Esophagus muscularis mucosa (tissue), 4 donors: Measurements from ENCODE around the gene NTRK1. TPM values are rescaled to one million over a fixed set of nuclear protein-coding genes. Genes with fewer than 3 reads are reported as not detected.

Experiments used
- DNase-seq: peaks from one replicate; pipeline ENCODE4 v3.0.0-alpha.2; 2017; ENCODE audit errors: extremely low spot score
- H3K27ac ChIP-seq, 4 donors: fragments of 200-600 bp; sonication (generic); replicated peaks in 1 of 4; 1 replicate in 3 of 4; 2 replicates in 1 of 4; pipeline ENCODE4 v1.5.1; 2016 to 2019; ENCODE audit warnings: mild to moderate bottlenecking in 1 of 4
- H3K27me3 ChIP-seq, 4 donors: fragments of 200-600 bp; sonication (generic); one replicate each; pipeline versions ENCODE4 v1.5.1 to v1.6.0; 2016 to 2019
- H3K36me3 ChIP-seq, 4 donors: fragments of 200-600 bp; sonication (generic); one replicate each; pipeline ENCODE4 v1.5.1; 2016 to 2019
- H3K4me1 ChIP-seq, 4 donors: fragments of 200-600 bp; sonication (generic); one replicate each; pipeline ENCODE4 v1.5.1; 2016 to 2019
- H3K4me3 ChIP-seq, 4 donors: fragments of 200-600 bp; sonication (generic); 1 replicate in 2 of 4; 2 replicates in 2 of 4; pipeline ENCODE4 v1.5.1; 2016 to 2019; ENCODE audit warnings: mild to moderate bottlenecking in 4 of 4, moderate library complexity in 1 of 4
- H3K9me3 ChIP-seq, 4 donors: fragments of 200-600 bp; sonication (generic); 1 replicate in 3 of 4; 2 replicates in 1 of 4; pipeline ENCODE4 v1.5.1; 2016 to 2019
- CTCF ChIP-seq, 3 experiments: fragments of 200-600 bp in 2 of 3; fragments of 450-650 bp in 1 of 3; sonication (generic) in 2 of 3; IDR thresholded peaks; one replicate each; pipeline ENCODE4 v1.5.1; 2017 to 2019; ENCODE audit warnings: antibody characterized with exemption in 3 of 3, mild to moderate bottlenecking in 2 of 3, moderate library complexity in 1 of 3
- EP300 ChIP-seq: sonication (generic); formaldehyde crosslinking; IDR thresholded peaks from one replicate; pipeline ENCODE4 v1.6.1; 2017; ENCODE audit warnings: antibody characterized with exemption
- POLR2A ChIP-seq: fragments of 450-650 bp; IDR thresholded peaks from one replicate; pipeline ENCODE4 v1.6.1; 2017; ENCODE audit warnings: antibody characterized with exemption, moderate library complexity, mild to moderate bottlenecking, low read depth
- POLR2AphosphoS5 ChIP-seq, 2 donors: sonication (generic); formaldehyde crosslinking; IDR thresholded peaks; one replicate each; pipeline ENCODE4 v1.6.1; 2017; ENCODE audit warnings: antibody characterized with exemption in 2 of 2
- WGBS: methylation state at CpG from one replicate; pipeline ENCODE4 v1.1.5; 2018; 5-methylcytosine and 5-hydroxymethylcytosine counted together
- intact Hi-C: fragments of 100-400 bp; cut with DNase I; formaldehyde crosslinking; loops from one replicate; pipeline ENCODE4 v1.15.1; 2023
- total RNA-seq, 4 donors: library from RNA; depleted of rRNA; stranded (reverse); fragments of >200 nt; gene quantifications; one replicate each; pipeline versions ENCODE4 v1.1.0 to v1.2.1, GENCODE V29; 2016

NTRK1 gene
- total RNA-seq, 4 donors from 2014 or later, result 0.58 to 2.5 (median 1.8) TPM

- DNase-seq, result no peak
- intact Hi-C loops, result no loop called here
- no peaks in the 10 kb centered on the region for H3K9me3 ChIP-seq
- H3K27me3 ChIP-seq, result peaks cover 0 to 61% (median 0%) of the 10 kb centered on the region in 4 donors
- no peak overlapping the region for H3K4me3 ChIP-seq
- H3K27ac ChIP-seq, result no peak overlapping the region
- 86% methylated on average over 5 of the region's 5 CpGs for WGBS
- H3K36me3 ChIP-seq, result no peaks in the 10 kb centered on the region
- no peaks in the 10 kb centered on the region for H3K4me1 ChIP-seq
- TF ChIP-seq CTCF (IDR thresholded peaks at IDR 0.05), result no peak
- no peak for TF ChIP-seq EP300
Measured at GRCh38 chr1:156877433-156878170, 16.9 kb downstream of the NTRK1 start.

- Histone ChIP-seq H3K4me3 (no peak overlapping the region), H3K27me3 (peaks cover 0 to 83% (median 0%) of the 10 kb centered on the region in 4 donors), H3K27ac (no peak overlapping the region), H3K9me3 (no peaks in the 10 kb centered on the region), H3K36me3 (no peaks in the 10 kb centered on the region), H3K4me1 (peaks cover 0 to 3% (median 0%) of the 10 kb centered on the region in 4 donors)
- no peak for DNase-seq
- intact Hi-C loops, result loop anchor here (10.0 kb wide), 1 partner anchor 195 kb away; no protein-coding TSS in a partner anchor
- 94% methylated on average over 16 of the region's 21 CpGs for WGBS
- TF ChIP-seq POLR2A, result no peak
- no peak for TF ChIP-seq EP300
Measured at GRCh38 chr1:156879876-156880275, 19.2 kb downstream of the NTRK1 start.

- Histone ChIP-seq H3K4me3 (no peak overlapping the region), H3K27me3 (peaks cover 0 to 82% (median 0%) of the 10 kb centered on the region in 4 donors), H3K36me3 (no peaks in the 10 kb centered on the region), H3K9me3 (no peaks in the 10 kb centered on the region), H3K4me1 (peaks cover 0 to 3% (median 0%) of the 10 kb centered on the region in 4 donors), H3K27ac (no peak overlapping the region)
- TF ChIP-seq EP300 (no peak), POLR2AphosphoS5 (IDR thresholded peaks at IDR 0.05) (no peak), CTCF (IDR thresholded peaks at IDR 0.05) (no peak), POLR2A (no peak)
- intact Hi-C loops, result loop anchor here (10.0 kb wide), 1 partner anchor 196 kb away; no protein-coding TSS in a partner anchor
- DNase-seq, result no peak
- whole genome bisulfite sequencing, result 85% methylated on average over 3 of the region's 5 CpGs
Measured at GRCh38 chr1:156880473-156880872, 19.8 kb downstream of the NTRK1 start.

GRCh38 chr1:156881101-156881500 lies 20.4 kb downstream of the NTRK1 start:
- DNase-seq, result no peak
- peaks cover 0 to 3% (median 0%) of the 10 kb centered on the region in 4 donors for H3K4me1 ChIP-seq
- H3K27ac ChIP-seq, result no peak overlapping the region
- intact Hi-C loops, result loop anchor here (10.0 kb wide), 1 partner anchor 196 kb away; no protein-coding TSS in a partner anchor
- no peak overlapping the region for H3K4me3 ChIP-seq
- 74% methylated on average over 8 of the region's 10 CpGs for WGBS
- H3K27me3 ChIP-seq, result peaks cover 0 to 81% (median 0%) of the 10 kb centered on the region in 4 donors
- H3K9me3 ChIP-seq, result no peaks in the 10 kb centered on the region
- H3K36me3 ChIP-seq, result no peaks in the 10 kb centered on the region
- TF ChIP-seq EP300 (no peak), POLR2AphosphoS5 (IDR thresholded peaks at IDR 0.05) (no peak), POLR2A (no peak), CTCF (IDR thresholded peaks at IDR 0.05) (no peak)

DNA sequence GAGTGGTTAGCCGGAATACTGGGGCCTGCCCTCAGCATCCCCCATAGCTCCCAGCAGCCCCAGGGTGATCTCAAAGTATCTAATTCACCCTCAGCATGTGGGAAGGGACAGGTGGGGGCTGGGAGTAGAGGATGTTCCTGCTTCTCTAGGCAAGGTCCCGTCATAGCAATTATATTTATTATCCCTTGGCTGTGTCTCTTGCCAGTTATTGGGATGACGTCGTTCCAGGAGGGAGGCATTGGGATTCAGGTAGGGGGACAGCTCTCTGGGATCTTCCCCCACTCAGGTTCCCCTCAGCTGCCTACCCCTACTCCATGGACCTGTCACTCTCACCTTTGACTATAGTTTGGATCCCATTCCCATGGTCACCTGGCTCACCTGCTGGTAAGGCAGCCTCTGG lies 21.0 kb downstream of the NTRK1 start:
- no peak overlapping the region for H3K27ac ChIP-seq
- no peak overlapping the region for H3K4me3 ChIP-seq
- no peaks in the 10 kb centered on the region for H3K9me3 ChIP-seq
- H3K4me1 ChIP-seq, result peaks cover 0 to 3% (median 0%) of the 10 kb centered on the region in 4 donors
- no peak for DNase-seq
- intact Hi-C loops, result loop anchor here (10.0 kb wide), 1 partner anchor 197 kb away; no protein-coding TSS in a partner anchor
- WGBS, result 79% methylated on average over 4 of the region's 4 CpGs
- H3K36me3 ChIP-seq, result no peaks in the 10 kb centered on the region
- TF ChIP-seq POLR2A (no peak), CTCF (IDR thresholded peaks at IDR 0.05) (no peak), EP300 (no peak), POLR2AphosphoS5 (IDR thresholded peaks at IDR 0.05) (no peak)
- peaks cover 0 to 80% (median 0%) of the 10 kb centered on the region in 4 donors for H3K27me3 ChIP-seq
